HepG2 (cell line): ENCODE measurements around the gene INAFM1. TPM values are rescaled to one million over a fixed set of nuclear protein-coding genes. Genes with fewer than 3 reads are reported as not detected.

Experiments used
- ELF3 ChIP-seq: IDR thresholded peaks from 2 replicates; pipeline ENCODE4 v1.6.1; 2016; ENCODE audit warnings: missing genetic modification reagents, missing compliant biosample characterization
- FOSL2 ChIP-seq: sonication (generic); formaldehyde crosslinking; IDR thresholded peaks from 2 replicates; pipeline ENCODE4 v1.4.0; 2020; ENCODE audit warnings: missing genetic modification reagents
- HOXA9 ChIP-seq: sonication (generic); formaldehyde crosslinking; IDR thresholded peaks from 2 replicates; pipeline ENCODE4 v1.8.1; 2022; ENCODE audit warnings: missing genetic modification reagents, mild to moderate bottlenecking, moderate library complexity, borderline replicate concordance
- KAT7 ChIP-seq: IDR thresholded peaks from 2 replicates; pipeline ENCODE4 v1.6.1; 2018; ENCODE audit warnings: borderline replicate concordance, missing compliant biosample characterization
- KDM1A ChIP-seq: IDR thresholded peaks from 2 replicates; pipeline ENCODE4 v1.6.1; 2016; ENCODE audit warnings: missing compliant biosample characterization
- KDM5B ChIP-seq: sonication (generic); formaldehyde crosslinking; IDR thresholded peaks from 2 replicates; pipeline ENCODE4 v1.4.0; 2020; ENCODE audit warnings: missing genetic modification reagents, mild to moderate bottlenecking, borderline replicate concordance
- PAX8 ChIP-seq: sonication (generic); formaldehyde crosslinking; IDR thresholded peaks from 2 replicates; pipeline ENCODE4 v1.8.0; 2022; ENCODE audit warnings: mild to moderate bottlenecking, missing genetic modification reagents, borderline replicate concordance
- RFXAP ChIP-seq: sonication (generic); formaldehyde crosslinking; IDR thresholded peaks from 2 replicates; pipeline ENCODE4 v1.4.0; 2020; ENCODE audit warnings: missing genetic modification reagents, borderline replicate concordance
- SNAI1 ChIP-seq: sonication (generic); formaldehyde crosslinking; IDR thresholded peaks from 2 replicates; pipeline ENCODE4 v1.5.0; 2020; ENCODE audit warnings: mild to moderate bottlenecking, missing genetic modification reagents, borderline replicate concordance
- YEATS4 ChIP-seq: sonication (generic); formaldehyde crosslinking; IDR thresholded peaks from 2 replicates; pipeline ENCODE4 v1.4.0; 2020; ENCODE audit warnings: missing genetic modification reagents, borderline replicate concordance
- ZNF20 ChIP-seq: sonication (generic); formaldehyde crosslinking; IDR thresholded peaks from 2 replicates; pipeline ENCODE4 v1.4.0; 2020; ENCODE audit warnings: mild to moderate bottlenecking, moderate library complexity, missing genetic modification reagents
- ZNF282 ChIP-seq: fragments of 450-650 bp; IDR thresholded peaks from 2 replicates; pipeline ENCODE4 v1.6.1; 2018; ENCODE audit not compliant: partially characterized antibody
- ZNF367 ChIP-seq: sonication (generic); formaldehyde crosslinking; IDR thresholded peaks from 2 replicates; pipeline ENCODE4 v1.4.0; 2020; ENCODE audit warnings: missing genetic modification reagents, borderline replicate concordance
- ZNF451 ChIP-seq: sonication (generic); formaldehyde crosslinking; IDR thresholded peaks from 2 replicates; pipeline ENCODE4 v1.5.0; 2020; ENCODE audit warnings: mild to moderate bottlenecking, missing genetic modification reagents
- ZNF484 ChIP-seq: sonication (generic); formaldehyde crosslinking; IDR thresholded peaks from 2 replicates; pipeline ENCODE4 v1.5.1; 2020; ENCODE audit warnings: mild to moderate bottlenecking, low read depth, missing genetic modification reagents, borderline replicate concordance
- ZNF530 ChIP-seq: sonication (generic); formaldehyde crosslinking; IDR thresholded peaks from 2 replicates; pipeline ENCODE4 v1.5.0; 2020; ENCODE audit warnings: low read depth, mild to moderate bottlenecking, missing genetic modification reagents
- polyA plus RNA-seq, 8 experiments: library from polyadenylated mRNA; depleted of rRNA in 3 of 8; stranded (reverse) in 7 of 8; unstranded in 1 of 8; fragments of >200 nt; fragmentation: Illumina TruSeq in 4 of 8; extraction: Trizol in 4 of 8; gene quantifications; 2 replicates each; pipeline versions ENCODE4 v1.2.1 to v1.2.3, GENCODE V29; 2011 to 2016; ENCODE audit warnings: low read depth in 4 of 8, missing spikeins in 1 of 8, mixed read lengths in 1 of 8; ENCODE audit not compliant: insufficient read depth in 1 of 8
- total RNA-seq, 5 experiments: library from RNA; depleted of rRNA; stranded (reverse); fragments of >200 nt; fragmentation: Illumina TruSeq; extraction: Trizol; gene quantifications; 2 replicates each; pipeline ENCODE4 v1.2.3, GENCODE V29; 2016; ENCODE audit warnings: low read depth in 1 of 5
- TF ChIP-seq, protein P1 (sequence below): sonication (generic); formaldehyde crosslinking; IDR thresholded peaks from 2 replicates; pipeline ENCODE4 v1.4.0; 2020; ENCODE audit warnings: missing genetic modification reagents, borderline replicate concordance
- TF ChIP-seq, protein P2 (sequence below), 2 experiments: sonication (generic) in 1 of 2; formaldehyde crosslinking in 1 of 2; IDR thresholded peaks; 2 replicates each; pipeline versions ENCODE4 v1.5.1 to v1.6.1; 2011 to 2020; ENCODE audit warnings: borderline replicate concordance in 1 of 2, low read depth in 1 of 2, low read length in 1 of 2, mild to moderate bottlenecking in 1 of 2, missing genetic modification reagents in 1 of 2, moderate library complexity in 1 of 2
- TF ChIP-seq, protein P3 (sequence below): sonication (generic); formaldehyde crosslinking; IDR thresholded peaks from 2 replicates; pipeline ENCODE4 v1.5.0; 2020; ENCODE audit warnings: missing genetic modification reagents, mild to moderate bottlenecking, borderline replicate concordance
- TF ChIP-seq, protein P4 (sequence below): sonication (generic); formaldehyde crosslinking; IDR thresholded peaks from 2 replicates; pipeline ENCODE4 v1.8.0; 2023; ENCODE audit warnings: mild to moderate bottlenecking, missing genetic modification reagents
- TF ChIP-seq, protein P5 (sequence below): sonication (generic); formaldehyde crosslinking; IDR thresholded peaks from 2 replicates; pipeline ENCODE4 v1.8.0; 2022; ENCODE audit warnings: missing genetic modification reagents, mild to moderate bottlenecking, inconsistent platforms, borderline replicate concordance

Gene INAFM1
- total and polyA plus RNA-seq, 2 of the 13 experiments (the other 11 are each of a cell fraction or from before 2014, with no cell fraction given): 0.88 to 1.9 TPM

DNA sequence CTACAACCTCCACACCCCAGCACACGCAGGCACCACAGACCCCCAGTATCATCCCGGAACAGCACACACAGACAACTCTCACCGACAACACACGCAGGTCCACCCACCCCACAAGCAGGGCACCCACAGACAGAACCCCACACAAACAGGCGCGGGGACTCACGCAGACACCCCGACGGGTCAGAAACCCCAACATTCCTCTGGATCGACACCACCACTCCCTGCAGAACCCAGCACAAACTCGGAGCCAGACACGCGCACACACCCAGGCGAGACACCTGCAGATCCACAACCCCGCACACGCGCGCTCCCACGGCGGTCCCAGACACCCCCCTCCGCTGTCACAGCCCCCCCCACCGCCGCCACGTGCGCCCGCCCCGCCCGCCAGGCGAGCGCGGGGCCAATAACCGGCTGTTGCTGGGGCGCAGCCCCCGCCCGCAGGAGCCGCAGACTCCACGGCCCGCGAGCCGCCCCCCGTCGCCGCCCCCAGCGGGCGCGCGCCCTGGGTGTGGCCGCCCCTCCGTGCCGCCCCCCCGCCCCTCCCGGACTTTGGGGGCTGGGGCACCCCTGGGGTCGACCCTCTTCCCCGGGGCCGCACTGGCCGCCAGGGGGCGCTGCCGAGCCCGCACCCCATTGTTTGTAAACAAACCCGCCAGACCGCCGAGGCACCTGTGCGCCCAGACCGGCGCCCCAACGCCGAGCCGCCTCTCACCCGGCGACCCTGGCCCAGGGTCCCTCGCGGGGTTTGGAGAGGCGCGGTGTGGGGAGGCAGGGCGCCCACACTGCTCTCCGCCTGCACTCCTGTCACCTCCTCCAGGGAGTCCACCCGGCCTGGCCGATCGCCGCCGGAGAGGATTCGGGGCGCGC, 44.4 kb upstream of the INAFM1 start (continued):
- TF ChIP-seq, protein P1, sequence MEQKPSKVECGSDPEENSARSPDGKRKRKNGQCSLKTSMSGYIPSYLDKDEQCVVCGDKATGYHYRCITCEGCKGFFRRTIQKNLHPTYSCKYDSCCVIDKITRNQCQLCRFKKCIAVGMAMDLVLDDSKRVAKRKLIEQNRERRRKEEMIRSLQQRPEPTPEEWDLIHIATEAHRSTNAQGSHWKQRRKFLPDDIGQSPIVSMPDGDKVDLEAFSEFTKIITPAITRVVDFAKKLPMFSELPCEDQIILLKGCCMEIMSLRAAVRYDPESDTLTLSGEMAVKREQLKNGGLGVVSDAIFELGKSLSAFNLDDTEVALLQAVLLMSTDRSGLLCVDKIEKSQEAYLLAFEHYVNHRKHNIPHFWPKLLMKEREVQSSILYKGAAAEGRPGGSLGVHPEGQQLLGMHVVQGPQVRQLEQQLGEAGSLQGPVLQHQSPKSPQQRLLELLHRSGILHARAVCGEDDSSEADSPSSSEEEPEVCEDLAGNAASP: no peak
- TF ChIP-seq ELF3 (CRISPR knock-in tag) (no peak), SNAI1 (CRISPR knock-in tag) (no peak), YEATS4 (CRISPR knock-in tag) (no peak; the same call in 1 of the 2 replicates), FOSL2 (CRISPR knock-in tag) (no peak), ZNF367 (CRISPR knock-in tag) (no peak), ZNF20 (CRISPR knock-in tag) (no peak), RFXAP (peak; percentile 89), KDM5B (CRISPR knock-in tag) (no peak), KAT7 (CRISPR knock-in tag) (0 out of 2 replicates have a peak, but pooled peaks have one; percentile 33), ZNF451 (CRISPR knock-in tag) (no peak), ZNF530 (CRISPR knock-in tag) (no peak), PAX8 (no peak), ZNF282 (no peak), HOXA9 (CRISPR knock-in tag) (no peak), ZNF484 (CRISPR knock-in tag) (no peak), KDM1A (CRISPR knock-in tag) (peak; percentile 42; the same call in 1 of the 2 replicates)
- TF ChIP-seq, protein P2, sequence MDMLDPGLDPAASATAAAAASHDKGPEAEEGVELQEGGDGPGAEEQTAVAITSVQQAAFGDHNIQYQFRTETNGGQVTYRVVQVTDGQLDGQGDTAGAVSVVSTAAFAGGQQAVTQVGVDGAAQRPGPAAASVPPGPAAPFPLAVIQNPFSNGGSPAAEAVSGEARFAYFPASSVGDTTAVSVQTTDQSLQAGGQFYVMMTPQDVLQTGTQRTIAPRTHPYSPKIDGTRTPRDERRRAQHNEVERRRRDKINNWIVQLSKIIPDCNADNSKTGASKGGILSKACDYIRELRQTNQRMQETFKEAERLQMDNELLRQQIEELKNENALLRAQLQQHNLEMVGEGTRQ (IDR thresholded peaks at IDR 0.05; ENCODE audit: low read depth, low read length): no peak
- TF ChIP-seq, protein P2 (CRISPR knock-in tag; IDR thresholded peaks at IDR 0.05; ENCODE audit: borderline replicate concordance): no peak
- TF ChIP-seq, protein P3, sequence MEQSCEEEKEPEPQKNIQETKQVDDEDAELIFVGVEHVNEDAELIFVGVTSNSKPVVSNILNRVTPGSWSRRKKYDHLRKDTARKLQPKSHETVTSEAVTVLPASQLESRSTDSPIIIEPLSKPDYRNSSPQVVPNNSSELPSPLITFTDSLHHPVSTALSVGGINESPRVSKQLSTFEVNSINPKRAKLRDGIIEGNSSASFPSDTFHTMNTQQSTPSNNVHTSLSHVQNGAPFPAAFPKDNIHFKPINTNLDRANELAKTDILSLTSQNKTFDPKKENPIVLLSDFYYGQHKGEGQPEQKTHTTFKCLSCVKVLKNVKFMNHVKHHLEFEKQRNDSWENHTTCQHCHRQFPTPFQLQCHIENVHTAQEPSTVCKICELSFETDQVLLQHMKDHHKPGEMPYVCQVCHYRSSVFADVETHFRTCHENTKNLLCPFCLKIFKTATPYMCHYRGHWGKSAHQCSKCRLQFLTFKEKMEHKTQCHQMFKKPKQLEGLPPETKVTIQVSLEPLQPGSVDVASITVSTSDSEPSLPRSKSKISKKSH: no peak
- TF ChIP-seq, protein P4, sequence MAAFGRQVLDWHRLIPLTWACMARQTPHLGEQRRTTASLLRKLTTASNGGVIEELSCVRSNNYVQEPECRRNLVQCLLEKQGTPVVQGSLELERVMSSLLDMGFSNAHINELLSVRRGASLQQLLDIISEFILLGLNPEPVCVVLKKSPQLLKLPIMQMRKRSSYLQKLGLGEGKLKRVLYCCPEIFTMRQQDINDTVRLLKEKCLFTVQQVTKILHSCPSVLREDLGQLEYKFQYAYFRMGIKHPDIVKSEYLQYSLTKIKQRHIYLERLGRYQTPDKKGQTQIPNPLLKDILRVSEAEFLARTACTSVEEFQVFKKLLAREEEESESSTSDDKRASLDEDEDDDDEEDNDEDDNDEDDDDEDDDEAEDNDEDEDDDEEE (CRISPR knock-in tag): no peak
- TF ChIP-seq, protein P5, sequence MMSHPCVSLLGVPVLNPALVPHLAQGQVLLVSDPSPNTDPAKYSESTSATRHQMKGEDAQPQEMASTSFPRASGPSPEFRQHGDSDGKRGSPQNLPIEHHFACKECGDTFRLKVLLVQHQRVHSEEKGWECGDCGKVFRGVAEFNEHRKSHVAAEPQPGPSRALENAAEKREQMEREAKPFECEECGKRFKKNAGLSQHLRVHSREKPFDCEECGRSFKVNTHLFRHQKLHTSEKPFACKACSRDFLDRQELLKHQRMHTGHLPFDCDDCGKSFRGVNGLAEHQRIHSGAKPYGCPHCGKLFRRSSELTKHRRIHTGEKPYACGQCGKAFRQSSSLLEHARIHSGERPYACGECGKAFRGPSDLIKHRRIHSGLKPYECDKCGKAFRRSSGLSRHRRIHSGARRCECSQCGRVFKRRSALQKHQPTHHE (CRISPR knock-in tag): no peak
